ENCODE data around the gene C9. TPM values are rescaled to one million over a fixed set of nuclear protein-coding genes. Genes with fewer than 3 reads are reported as not detected.
A peak's percentile ranks its signal among the peaks of the same experiment; 100 is the strongest.
"Not testable (repeated sequence)": the region's sequence is repeated elsewhere in the genome, so short reads cannot be mapped to it uniquely, and the experiment has no call there.

Gene C9
- total RNA-seq, 2 donors from 2014 or later = not detected

DNA sequence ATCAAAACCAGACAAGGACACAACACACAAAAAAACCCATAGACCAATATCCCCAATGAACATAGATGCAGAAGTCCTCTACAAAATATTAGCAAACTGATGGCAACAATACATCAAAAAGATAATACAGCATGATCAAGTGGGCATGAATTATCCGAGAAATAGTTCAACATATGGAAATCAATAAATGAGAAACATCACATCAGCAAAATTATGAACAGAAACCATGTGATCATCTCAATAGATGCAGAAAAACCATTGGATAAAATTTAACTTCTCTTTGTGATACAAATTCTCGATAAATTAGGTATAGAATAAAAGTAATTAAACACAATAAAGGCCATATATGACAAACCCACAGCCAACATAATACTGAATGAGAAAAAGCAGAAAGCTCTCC, 69.6 kb downstream of the C9 start:
- Histone ChIP-seq H3K27me3 (no peaks in the 10 kb centered on the region), H3K4me1 (no peaks in the 10 kb centered on the region), H3K9me3 (no peaks in the 10 kb centered on the region), H3K36me3 (replicated peaks in 1 of 2; ENCODE audit: insufficient read depth in 1 of 2, low read depth in 2 of 2) (no peaks in the 10 kb centered on the region), H3K4me3 (no peak overlapping the region), H3K27ac (no peak overlapping the region)
- TF ChIP-seq POLR2A (IDR thresholded peaks at IDR 0.05) = no peak
- TF ChIP-seq, protein P1, sequence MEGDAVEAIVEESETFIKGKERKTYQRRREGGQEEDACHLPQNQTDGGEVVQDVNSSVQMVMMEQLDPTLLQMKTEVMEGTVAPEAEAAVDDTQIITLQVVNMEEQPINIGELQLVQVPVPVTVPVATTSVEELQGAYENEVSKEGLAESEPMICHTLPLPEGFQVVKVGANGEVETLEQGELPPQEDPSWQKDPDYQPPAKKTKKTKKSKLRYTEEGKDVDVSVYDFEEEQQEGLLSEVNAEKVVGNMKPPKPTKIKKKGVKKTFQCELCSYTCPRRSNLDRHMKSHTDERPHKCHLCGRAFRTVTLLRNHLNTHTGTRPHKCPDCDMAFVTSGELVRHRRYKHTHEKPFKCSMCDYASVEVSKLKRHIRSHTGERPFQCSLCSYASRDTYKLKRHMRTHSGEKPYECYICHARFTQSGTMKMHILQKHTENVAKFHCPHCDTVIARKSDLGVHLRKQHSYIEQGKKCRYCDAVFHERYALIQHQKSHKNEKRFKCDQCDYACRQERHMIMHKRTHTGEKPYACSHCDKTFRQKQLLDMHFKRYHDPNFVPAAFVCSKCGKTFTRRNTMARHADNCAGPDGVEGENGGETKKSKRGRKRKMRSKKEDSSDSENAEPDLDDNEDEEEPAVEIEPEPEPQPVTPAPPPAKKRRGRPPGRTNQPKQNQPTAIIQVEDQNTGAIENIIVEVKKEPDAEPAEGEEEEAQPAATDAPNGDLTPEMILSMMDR (IDR thresholded peaks at IDR 0.05) = no peak
- intact Hi-C loops (cut with DNase I) = no loop called here
- ATAC-seq (no peak), DNase-seq (no peak)
- 56 to 72% methylated on average over 2 of the region's 2 CpGs for WGBS, 2 donors

DNA sequence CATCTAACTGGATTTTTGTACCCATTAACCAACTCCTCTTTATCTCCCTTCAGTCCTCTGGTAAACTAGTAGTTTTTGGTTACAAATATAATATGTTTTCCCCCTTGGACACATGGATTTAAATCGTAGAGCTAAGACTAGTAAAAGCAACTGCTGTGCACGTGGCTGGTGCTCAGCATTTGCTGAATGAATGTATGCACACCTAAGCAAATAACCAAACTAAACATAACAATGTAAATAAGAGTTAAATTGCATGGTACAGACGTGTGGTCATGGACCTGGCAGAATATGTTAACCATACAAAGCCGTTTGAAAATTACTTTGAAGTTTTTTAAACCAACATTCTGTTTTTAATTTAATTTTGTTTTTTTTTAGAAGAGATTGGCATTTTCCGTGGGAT, 79.7 kb downstream of the C9 start:
- H3K9me3 ChIP-seq = no peaks in the 10 kb centered on the region
- WGBS, 2 donors = 29 to 32% methylated on average over 5 of the region's 5 CpGs

DNA sequence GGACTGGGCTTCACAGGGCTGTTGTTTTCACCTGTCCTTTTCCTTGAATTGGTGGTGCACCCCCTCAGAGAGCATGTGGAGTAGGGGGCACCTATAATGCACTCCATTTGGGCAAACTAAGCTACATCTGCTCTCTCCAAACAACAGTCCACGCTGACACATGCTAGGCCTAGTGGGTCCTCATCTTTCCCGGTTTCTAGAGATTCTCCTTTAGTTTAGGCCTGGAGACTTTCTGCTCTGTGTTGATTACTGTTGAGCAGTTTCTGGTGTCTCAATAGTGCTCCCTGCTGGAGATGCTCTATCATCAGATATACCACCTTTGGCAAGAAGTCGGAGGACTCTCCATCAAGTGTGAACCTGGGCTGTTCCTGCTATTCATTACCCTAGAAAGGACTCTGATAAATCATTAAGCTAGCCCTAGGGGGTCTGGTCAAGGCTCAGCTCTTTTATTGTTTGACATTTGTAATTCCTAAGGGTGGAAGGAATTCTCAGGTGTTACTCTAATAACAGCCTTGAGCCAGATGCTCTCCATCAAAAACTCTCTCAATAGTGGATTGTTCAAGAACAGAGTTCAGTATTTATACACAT, 81.0 kb downstream of the C9 start:
- Histone ChIP-seq H3K27ac (no peak overlapping the region), H3K4me3 (no peak overlapping the region), H3K27me3 (no peaks in the 10 kb centered on the region), H3K9me3 (no peaks in the 10 kb centered on the region), H3K4me1 (no peaks in the 10 kb centered on the region), H3K36me3 (replicated peaks in 1 of 2; ENCODE audit: insufficient read depth in 1 of 2, low read depth in 2 of 2) (no peaks in the 10 kb centered on the region)
- DNase-seq = peak; percentile 11 to 62 (median 18)
- TF ChIP-seq, protein P1 (IDR thresholded peaks at IDR 0.05) = peak in 6 of 7 experiments; percentile 19 to 46 (median 41)
- TF ChIP-seq POLR2A (IDR thresholded peaks at IDR 0.05) = no peak
- peak; percentile 92 for ATAC-seq
- intact Hi-C loops (cut with DNase I) = no loop called here
- WGBS, 2 donors = 12 to 13% methylated on average over 3 of the region's 3 CpGs

More for the DNA sequence above, 79.7 kb downstream of the C9 start:
- DNase-seq (no peak), ATAC-seq (no peak)
- Histone ChIP-seq H3K4me1 (no peaks in the 10 kb centered on the region), H3K27ac (no peak overlapping the region), H3K36me3 (replicated peaks in 1 of 2; ENCODE audit: insufficient read depth in 1 of 2, low read depth in 2 of 2) (no peaks in the 10 kb centered on the region), H3K27me3 (no peaks in the 10 kb centered on the region), H3K4me3 (no peak overlapping the region)
- TF ChIP-seq POLR2A (IDR thresholded peaks at IDR 0.05) = no peak
- TF ChIP-seq, protein P1 (IDR thresholded peaks at IDR 0.05) = no peak
- intact Hi-C loops (cut with DNase I) = no loop called here

DNA sequence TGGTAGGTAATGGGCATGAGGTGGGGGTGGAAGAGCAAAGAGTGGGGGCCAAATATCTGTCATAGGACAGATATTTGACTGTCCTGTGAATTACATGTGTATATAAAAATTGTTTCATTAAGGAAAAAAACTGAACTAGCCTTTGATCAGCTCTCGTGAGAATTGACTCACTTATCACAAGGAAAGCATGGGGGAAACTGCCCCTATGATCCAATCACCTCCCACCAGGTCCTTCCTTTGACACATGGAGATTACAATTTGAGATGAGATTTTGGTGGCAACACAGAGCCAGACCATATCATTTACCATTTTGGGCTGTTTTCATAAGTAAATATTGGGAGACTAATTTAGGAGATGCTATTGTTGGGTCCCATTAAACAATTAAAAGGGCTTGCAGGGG, 81.7 kb downstream of the C9 start:
- no peak for ATAC-seq
- DNase-seq = no peak
- no peaks in the 10 kb centered on the region for H3K9me3 ChIP-seq
- no peaks in the 10 kb centered on the region for H3K36me3 ChIP-seq (replicated peaks in 1 of 2; ENCODE audit: insufficient read depth in 1 of 2, low read depth in 2 of 2)
- no peak overlapping the region for H3K4me3 ChIP-seq
- intact Hi-C loops (cut with DNase I) = no loop called here
- no peak overlapping the region for H3K27ac ChIP-seq
- 63 to 85% methylated on average over 1 of the region's 1 CpG for WGBS, 2 donors
- no peaks in the 10 kb centered on the region for H3K4me1 ChIP-seq
- no peaks in the 10 kb centered on the region for H3K27me3 ChIP-seq
- no peak for TF ChIP-seq POLR2A (IDR thresholded peaks at IDR 0.05)
- TF ChIP-seq, protein P1 (IDR thresholded peaks at IDR 0.05) = no peak

DNA sequence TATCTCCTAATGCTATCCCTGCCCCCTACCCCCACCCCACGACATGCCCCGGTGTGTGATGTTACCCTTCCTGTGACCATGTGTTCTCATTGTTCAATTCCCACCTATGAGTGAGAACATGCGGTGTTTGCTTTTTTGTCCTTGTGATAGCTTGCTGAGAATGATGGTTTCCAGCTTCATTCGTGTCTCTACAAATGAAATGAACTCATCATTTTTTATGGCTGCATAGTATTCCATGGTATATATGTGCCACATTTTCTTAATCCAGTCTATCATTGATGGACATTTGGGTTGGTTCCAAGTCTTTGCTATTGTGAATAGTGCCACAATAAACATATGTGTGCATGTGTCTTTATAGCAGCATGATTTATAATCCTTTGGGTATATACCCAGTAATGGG, 88.4 kb downstream of the C9 start:
- H3K9me3 ChIP-seq; DNase-seq; H3K36me3 ChIP-seq (replicated peaks in 1 of 2; ENCODE audit: insufficient read depth in 1 of 2, low read depth in 2 of 2); H3K4me1 ChIP-seq; ATAC-seq; H3K27me3 ChIP-seq; H3K4me3 ChIP-seq; intact Hi-C loops (cut with DNase I); H3K27ac ChIP-seq: not testable (repeated sequence)
- WGBS, 2 donors = 59 to 84% methylated on average over 4 of the region's 4 CpGs
